ENCODE measurements around the gene CDH4.
"Not testable (repeated sequence)": the region's sequence is repeated elsewhere in the genome, so short reads cannot be mapped to it uniquely, and the experiment has no call there.

Gene CDH4

GRCh38 chr20:61980647-61981583 lies 728.9 kb downstream of the CDH4 start:
- no peak for DNase-seq

GRCh38 chr20:61981691-61982090 lies 729.6 kb downstream of the CDH4 start:
- not testable (repeated sequence) for DNase-seq

GRCh38 chr20:61982191-61982950 lies 730.3 kb downstream of the CDH4 start:
- DNase-seq: no peak

- DNase-seq: no peak
Measured at GRCh38 chr20:61982951-61983315, 730.9 kb downstream of the CDH4 start.

GRCh38 chr20:61983965-61984364 lies 731.9 kb downstream of the CDH4 start:
- no peak for DNase-seq

- not testable (repeated sequence) for DNase-seq
Measured at GRCh38 chr20:61984431-61984830, 732.4 kb downstream of the CDH4 start.

GRCh38 chr20:61985096-61985495 lies 733.0 kb downstream of the CDH4 start:
- no peak for DNase-seq

- no peak for DNase-seq
Measured at GRCh38 chr20:61986762-61987321, 734.8 kb downstream of the CDH4 start.

GRCh38 chr20:61988665-61989064 lies 736.6 kb downstream of the CDH4 start:
- DNase-seq: no peak

GRCh38 chr20:61989741-61990140 lies 737.7 kb downstream of the CDH4 start:
- DNase-seq: no peak

Data from NCI-H774 (cell line).